ENCODE results near the gene NUCKS1. TPM values are rescaled to one million over a fixed set of nuclear protein-coding genes. Genes with fewer than 3 reads are reported as not detected.

The NUCKS1 gene
- total and polyA plus RNA-seq, 2 of the 13 experiments (the other 11 are each of a cell fraction or from before 2014, with no cell fraction given), result 35.5 to 117 TPM

- TF ChIP-seq NFAT5 (CRISPR knock-in tag; IDR thresholded peaks at IDR 0.05), result no peak
- no peak for TF ChIP-seq TEAD2 (CRISPR knock-in tag; IDR thresholded peaks at IDR 0.05)
- peak; percentile 57 for TF ChIP-seq TAF15 (IDR thresholded peaks at IDR 0.05; ENCODE audit: low read depth, low read length, poor library complexity, severe bottlenecking)
- TF ChIP-seq KLF6 (CRISPR knock-in tag; IDR thresholded peaks at IDR 0.05), result 0 out of 2 replicates have a peak, but pooled peaks have one; percentile 51
- no peak for TF ChIP-seq STAG1 (CRISPR knock-in tag; IDR thresholded peaks at IDR 0.05)
- peak; percentile 64; the same call in 1 of the 2 replicates for TF ChIP-seq SAFB2 (CRISPR knock-in tag; IDR thresholded peaks at IDR 0.05; ENCODE audit: borderline replicate concordance, low read depth)
- peak; percentile 74; the same call in 1 of the 2 replicates for TF ChIP-seq HMGXB3 (CRISPR knock-in tag; IDR thresholded peaks at IDR 0.05; ENCODE audit: borderline replicate concordance)
- TF ChIP-seq ZNF619 (CRISPR knock-in tag; IDR thresholded peaks at IDR 0.05), result no peak
- TF ChIP-seq ZNF276 (CRISPR knock-in tag; IDR thresholded peaks at IDR 0.05; ENCODE audit: low read depth), result no peak
- no peak for TF ChIP-seq GMEB1 (CRISPR knock-in tag; IDR thresholded peaks at IDR 0.05; ENCODE audit: borderline replicate concordance)
- no peak for TF ChIP-seq MAFK (conservative IDR thresholded peaks at IDR 0.05 in 1 of 2, IDR thresholded peaks at IDR 0.05 in 1 of 2; ENCODE audit: low read length in 2 of 2)
- TF ChIP-seq ARHGAP35 (CRISPR knock-in tag; IDR thresholded peaks at IDR 0.05; ENCODE audit: borderline replicate concordance), result no peak
- peak; percentile 97 for TF ChIP-seq AGO2 (optimal IDR thresholded peaks at IDR 0.05; ENCODE audit: low read depth, low read length)
- TF ChIP-seq POLR2AphosphoS5 (IDR thresholded peaks at IDR 0.05; ENCODE audit: low read depth, low read length), result 0 out of 2 replicates have a peak, but pooled peaks have one; percentile 7
Observed at GRCh38 chr1:205749234-205750137, 496 bp downstream of the NUCKS1 start (continued).

All from HepG2 (cell line).